Measurements from ENCODE around the gene C1orf174.

C1orf174 gene

DNA sequence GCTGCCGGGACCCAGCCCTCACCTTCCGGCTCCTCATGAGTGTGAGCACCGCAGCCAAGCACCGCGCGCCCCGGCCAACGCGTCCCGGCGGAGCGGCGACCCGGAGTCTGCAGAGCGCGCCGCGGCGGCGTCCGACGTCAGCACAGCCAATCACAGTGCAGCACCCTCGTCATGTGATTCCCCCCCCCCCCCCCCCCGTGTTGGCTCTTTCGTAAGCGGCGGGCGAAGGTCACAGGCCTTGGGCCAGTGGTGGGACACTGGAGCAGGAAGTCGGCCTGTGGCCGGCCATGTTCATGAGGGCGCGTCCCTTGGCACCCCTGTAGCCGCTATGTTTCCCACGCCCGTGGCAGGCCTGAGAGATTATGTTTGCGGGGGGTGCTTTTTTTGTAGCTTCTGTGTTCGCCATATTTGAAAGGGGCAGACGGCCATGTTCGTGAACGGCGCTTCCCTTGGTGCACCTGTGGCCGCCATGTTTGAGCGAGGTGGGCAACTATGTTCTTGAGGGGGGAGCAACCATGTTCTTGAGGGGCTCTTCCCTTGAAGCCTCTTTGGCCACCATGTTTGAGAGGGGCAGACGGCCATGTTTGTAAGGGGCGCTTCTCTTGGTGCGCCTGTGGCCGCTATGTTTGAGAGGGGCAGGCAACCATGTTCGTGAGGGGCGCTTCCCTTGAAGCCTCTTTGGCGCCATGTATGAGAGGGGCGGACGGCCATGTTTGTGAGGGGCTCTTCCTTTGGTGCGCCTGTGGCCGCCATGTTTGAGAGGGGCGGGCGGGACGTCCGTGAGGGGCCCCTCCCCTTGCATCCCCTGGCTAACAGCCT, at the start of gene C1orf174:
Gene C1orf174 (minus strand): TSS at position 123 of the 819 bp plus-strand sequence. CDS start 86 bp downstream, at position 37.
- peak; percentile 98 for DNase-seq

DNA sequence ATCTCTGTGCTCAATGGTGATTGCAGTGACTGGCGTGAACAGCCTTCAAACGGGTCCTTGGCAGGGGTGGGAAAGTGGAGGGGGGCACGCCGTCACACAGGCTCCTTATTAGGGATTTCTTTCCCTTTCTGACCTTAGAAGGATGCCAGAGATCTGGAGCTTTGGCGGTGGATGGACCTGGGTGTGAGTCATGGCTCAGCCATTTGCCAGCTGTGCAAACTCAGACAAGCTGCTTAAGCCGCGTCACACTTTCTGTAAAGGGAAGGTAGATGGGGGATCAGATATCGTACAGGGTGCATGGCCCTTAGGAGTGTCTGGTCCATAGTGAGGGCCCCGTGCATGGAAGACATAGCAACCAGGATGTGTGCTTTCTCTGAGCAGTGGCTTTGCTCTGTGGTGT, 48.3 kb upstream of the C1orf174 start:
- DNase-seq, result no peak

DNA sequence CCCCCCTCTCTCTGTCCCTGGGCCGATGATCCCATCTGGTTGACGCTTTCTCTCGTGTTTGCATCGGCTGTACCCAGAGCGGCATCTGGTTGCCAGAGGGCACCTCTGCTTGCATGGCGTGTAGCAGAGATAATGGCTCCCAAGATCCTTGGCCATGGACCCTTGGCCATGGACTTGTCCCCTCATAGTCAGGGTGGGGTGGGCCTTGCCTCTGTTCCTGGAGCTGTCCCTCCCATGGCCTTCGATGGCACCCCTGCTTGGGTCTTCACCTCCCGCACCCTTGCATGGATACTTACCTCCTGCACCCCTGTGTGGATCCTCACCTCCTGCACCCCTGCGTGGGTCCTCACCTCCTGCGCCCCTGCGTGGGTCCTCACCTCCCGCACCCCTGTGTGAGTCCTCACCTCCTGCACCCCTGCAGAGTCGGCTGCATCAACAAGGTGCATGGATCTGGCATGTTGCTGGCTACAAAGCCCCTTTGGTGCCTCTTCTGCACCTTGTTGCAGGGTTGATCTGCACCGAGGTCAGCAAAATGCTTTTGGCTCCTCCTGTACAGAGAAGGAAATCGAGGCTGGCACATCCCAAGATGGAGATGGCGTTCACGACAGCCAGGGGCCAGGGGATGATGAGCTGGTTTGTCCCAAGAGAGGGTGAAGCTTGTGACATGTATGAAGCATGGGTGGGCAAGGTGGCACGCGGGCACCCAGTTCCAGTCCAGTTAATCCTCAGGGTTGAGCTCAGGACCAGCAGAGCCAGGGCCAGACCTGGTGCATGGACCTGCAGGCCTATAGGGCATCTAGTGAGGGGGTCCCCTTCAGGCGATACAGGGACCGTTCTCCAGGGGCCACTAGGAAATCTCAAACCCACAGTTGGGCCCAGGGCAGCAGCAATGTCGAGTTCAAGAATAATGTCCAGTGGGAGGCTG, 46.1 kb upstream of the C1orf174 start:
- DNase-seq, result no peak

DNA sequence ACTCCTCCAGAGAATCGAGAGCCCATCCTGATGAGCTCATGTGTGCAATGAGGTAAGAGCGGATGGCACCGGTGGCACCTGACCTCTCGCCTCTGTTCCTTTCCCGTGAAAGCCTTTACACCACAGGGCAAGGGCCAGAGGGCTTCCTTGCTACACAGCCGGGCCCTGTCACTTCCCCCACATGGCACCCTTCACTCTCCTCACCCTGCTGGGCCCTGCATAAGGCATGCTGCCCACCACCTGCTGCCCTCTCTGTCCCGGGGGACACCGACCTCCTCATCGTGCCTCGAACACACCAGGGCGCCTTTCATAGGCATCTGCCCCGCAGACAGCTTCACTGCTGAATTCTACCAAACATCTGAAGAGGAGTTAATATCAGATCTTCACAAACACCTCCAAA, 45.1 kb upstream of the C1orf174 start:
- DNase-seq, result no peak

DNA sequence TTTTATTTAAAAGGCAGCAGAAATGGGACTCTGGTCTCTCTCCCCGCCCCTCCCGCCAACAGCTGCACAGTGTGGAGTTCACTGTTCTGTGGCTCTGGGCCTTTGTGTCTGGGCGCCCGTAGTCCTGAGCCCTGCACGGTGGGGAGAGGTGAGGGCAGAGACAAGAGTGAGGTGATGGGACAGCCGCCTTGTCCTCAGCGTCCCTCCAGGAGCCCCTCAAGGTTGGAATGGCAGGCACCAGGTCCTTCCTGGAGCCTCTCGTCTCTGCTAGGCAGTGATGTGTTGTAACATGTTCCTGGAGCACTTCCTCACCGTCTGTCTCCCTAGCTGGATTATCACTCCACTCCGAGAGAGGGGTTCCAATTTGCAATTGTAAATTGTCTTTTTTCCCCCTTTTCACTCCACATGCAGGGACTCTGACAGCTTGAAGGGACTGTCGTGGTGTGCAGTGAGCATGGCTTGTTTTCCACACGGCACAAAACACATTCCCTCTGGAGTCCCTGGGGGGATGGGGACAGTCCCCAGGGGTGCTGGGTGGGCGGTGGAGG, 44.6 kb upstream of the C1orf174 start:
- no peak for DNase-seq

DNA sequence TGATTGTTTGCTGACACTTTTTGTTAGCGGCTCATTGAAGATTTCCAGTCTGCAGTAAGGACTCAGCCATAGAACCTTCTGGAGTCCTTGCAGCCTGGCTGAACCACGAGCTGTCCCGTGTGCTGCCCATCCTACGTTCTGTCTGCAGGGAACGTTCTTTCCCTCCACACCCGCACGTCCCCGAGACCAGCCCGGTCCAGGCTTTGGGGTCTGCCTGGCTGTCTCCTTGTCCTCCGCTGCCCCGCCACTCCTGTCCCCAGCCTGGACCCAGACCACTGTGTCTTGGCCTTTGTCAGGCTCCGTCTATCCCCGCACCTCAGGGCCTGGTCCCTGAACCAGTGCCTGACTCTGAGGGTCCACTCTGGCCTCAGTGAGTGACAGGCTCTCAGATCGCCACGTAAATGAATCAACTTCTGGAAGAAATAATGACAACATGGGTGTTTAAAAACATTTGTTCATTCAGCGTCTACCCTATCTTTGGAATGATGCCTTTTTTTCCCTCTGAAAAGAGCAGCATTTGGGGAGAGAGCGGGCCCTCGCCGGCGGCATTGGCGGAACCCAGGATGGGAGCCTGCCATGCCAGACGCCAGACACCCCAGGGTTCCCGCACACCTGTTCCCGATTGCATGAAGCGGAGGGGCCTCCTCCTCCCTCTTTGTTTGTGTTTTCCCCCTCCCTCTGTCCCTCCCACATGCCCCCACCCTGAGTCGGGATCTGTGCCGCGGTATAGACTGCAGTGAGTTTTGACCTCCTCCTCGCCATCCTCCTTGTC, 43.9 kb upstream of the C1orf174 start:
- no peak for DNase-seq

DNA sequence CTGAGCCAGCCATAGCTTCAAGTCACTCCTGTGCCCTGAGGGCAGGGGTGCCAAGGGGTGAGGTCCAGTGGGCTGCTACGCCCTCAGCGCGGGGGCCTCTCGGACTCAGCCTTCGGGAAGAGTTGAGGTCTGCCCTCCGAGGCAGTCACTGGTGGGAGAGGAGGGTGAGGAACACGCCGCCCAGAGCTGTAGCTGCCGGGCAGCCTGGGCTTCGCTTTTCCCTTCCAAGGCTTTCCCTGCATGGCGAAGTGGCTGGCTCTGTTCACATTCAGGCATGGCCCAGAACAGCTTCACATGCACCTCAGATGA, 43.0 kb upstream of the C1orf174 start:
- DNase-seq, result no peak

DNA sequence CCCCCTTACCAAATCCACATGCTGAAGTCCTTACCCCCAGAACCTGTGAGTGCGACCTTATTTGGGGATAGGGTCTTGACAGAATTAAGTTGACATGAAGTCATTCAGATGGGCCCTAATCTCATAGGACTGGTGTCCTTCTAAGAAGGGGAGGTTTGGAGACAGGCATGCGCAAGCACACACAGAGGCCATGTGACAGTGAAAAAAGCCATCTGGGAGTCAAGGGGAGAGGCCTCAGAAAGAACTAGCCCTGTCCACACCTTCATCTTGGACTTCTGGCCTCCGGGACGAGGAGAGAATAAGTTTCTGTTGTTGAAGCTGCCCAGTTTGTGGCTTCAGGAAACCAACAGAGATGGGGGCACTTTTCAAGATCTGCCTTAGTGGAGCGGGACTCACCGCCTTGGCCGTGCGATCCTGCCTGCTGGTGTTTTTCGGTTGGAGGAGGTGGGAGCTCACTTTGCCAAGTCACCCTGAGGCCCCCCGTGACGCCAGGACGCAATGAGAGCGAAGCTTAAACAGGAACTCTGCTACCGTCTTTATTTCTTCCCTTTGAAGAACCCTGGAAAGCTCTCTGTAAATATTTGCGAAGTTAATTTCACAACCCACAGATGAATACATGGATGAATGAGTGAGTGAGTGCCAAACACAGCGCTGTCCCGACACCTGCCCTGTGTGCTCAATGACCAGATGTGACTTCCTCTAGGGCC, 42.5 kb upstream of the C1orf174 start:
- no peak for DNase-seq

DNA sequence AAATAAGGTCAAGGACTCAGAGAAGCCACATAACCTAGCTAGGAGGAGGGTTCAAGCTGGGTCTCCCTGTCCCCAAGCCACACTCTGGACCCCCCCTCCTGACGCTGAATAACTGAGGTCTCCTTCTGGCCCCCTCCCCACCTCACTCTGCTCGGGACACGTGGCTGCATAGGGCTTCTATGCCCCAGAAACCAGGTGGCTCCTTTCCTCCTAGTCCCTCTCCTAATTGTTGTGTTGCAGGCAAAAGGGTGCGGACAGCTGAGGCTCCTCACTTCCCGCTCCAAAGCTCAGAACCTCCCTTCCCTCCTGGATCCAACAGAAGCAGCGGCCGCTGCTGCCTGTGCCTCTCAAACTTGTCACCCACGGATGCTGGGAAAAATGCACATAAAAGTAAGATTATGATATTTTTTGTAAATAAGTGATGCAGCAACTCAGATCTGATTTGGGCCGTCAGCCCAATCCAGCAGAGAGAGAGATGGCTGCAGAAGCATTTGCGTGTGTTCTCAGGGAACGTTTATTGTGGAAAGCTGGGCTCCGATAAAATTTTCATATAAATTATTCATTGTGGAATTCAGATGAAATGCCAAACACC, 40.8 kb upstream of the C1orf174 start:
- DNase-seq, result no peak

DNA sequence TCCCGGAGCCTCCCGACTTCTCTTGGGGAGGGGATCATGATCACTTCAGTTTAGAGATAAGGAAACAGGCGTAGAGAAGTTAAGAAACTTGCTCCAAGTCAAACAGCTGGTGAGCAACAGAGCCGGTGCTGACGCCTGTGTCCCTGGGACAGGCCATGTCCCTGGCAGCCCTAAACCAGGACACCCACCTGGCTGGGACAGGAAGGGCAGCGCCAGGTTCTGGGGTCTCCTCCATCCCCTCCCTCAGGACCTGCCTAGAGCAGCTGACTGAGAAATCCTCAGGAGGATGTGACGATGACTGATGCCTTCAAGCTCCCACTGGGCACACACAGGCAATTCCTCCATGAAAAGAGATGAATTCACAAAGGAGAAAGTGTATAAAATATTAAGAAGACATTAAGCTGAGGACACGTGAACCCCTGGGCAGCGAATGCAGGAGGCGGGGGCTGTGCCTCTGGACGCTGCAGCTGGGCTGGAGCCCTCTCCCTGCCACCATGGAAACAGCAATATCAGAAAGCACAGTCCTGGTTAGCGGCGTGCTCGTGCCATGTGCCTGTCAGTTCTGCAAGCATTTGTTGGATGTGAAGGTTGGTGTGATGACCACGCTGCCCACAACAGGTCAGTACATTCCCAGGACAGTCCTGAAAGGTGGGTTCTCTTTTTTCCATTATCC, 40.1 kb upstream of the C1orf174 start:
- DNase-seq, result no peak

DNA sequence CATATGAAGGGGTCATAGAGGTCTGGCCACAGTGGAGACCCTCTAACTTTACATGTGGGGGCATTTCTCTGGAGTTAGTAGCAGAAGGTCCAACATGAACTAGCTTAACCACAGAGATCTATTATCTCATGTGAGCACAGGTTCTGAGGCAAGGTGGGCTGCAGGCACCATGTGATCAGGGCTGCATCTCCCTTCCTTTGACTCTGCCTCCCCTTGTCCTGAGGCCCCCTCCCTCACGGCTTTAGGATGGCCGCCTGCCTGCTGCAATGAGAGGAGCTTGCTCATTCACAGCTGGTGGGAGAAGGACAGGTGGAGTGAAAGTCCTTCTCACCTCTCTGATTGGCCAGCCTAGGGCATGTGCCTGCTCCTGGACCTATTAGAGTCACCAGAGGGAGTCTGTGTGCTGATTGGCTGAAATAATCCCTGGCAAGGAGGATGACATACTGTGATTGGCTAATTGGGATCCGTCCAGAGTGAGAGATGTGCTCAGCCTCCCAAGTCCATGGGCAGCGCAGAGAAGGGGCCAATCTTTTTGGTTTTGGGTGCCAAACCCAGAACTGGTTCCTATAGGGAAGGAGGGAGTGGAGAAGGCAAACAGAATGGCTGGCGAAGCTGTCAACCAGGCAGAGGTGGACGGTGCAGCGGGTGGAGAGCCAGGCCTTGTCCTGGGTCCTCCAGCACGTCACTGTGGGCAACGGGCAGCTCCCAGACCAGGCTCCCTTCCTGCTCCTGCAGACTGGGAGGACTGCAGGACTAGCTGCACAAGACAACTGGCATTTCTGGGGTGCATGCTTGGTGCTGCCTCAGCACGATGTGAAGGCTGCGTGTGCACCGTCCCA, 39.4 kb upstream of the C1orf174 start:
- no peak for DNase-seq

DNA sequence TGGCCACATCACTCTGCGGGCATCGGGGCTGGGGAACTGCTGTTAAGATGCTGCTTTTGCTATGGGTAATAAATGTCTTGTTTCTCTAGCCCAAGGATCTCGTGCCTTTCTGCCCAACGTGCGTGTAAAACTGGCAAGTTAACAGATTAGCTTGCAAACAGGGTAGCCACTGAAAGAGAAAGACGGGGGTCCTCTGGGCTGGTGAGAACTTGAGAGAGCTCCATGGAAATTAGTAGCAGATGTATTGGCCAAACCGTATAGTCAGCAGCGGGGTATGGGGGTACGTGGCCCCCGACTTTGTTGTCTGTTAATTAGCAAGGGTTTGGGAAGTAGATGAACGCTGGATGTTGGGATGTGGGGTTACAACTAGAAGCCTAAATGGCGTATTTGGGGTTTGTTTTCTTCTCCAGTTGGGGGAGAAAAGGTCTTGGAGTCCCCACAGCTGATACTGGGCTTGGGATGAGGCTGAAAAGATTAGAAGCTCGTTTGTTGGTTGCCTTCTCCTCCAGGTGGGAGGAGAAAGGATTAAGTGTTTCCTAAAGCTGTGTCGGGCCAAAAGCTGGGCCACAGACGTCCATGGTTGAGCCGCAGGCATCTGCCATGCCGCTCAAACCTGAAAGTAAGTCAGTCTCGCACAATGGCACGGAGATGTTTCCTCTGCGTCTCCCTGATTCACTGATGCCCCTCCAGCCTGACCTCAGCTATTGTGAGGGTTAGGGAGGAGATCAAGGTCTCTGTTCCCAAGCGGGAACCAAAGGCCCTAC, 32.3 kb upstream of the C1orf174 start:
- DNase-seq, result no peak

DNA sequence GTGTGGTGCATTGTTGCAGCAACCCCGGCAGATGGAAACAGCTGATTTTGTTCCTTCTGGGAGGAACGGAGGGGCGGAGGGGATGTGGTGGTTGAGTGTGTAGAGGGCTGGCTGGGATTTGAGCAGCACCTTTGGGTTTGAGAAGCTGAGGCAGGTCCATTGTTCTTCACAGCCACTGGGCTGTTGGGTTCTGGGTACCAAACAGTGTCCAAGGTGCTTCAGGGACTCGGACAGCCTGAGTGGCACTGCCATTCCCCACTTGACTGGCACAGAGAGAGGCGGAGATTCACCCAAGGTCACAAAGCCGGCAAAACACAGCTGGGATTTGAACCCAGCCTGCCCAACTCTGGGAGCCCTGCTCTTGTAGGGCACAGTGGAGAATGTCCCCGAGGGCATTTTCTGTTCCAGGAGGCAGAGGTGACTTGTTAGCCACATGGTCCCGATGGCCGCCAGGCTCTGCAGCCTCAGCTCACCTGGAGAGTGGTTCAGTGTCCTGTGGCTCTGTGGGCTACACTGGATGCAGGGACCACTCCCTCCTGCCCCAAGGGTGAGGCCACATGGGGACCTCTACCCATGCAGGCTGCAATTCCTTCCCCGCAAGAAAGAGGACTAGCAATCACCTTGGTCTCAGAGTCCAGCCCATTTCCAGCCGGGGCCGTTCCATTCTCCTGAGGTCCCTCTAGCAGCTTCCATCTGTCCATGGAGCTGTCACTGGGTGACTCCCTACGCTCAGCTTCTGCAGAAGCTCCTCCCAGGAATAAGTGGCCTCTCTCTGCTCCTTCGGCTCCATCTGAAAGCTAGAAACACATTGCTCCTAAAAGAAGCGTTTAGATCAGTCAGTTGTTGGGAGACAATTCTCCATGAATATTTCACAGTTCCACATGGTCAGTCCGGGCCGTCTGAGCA, 31.2 kb upstream of the C1orf174 start:
- no peak for DNase-seq

DNA sequence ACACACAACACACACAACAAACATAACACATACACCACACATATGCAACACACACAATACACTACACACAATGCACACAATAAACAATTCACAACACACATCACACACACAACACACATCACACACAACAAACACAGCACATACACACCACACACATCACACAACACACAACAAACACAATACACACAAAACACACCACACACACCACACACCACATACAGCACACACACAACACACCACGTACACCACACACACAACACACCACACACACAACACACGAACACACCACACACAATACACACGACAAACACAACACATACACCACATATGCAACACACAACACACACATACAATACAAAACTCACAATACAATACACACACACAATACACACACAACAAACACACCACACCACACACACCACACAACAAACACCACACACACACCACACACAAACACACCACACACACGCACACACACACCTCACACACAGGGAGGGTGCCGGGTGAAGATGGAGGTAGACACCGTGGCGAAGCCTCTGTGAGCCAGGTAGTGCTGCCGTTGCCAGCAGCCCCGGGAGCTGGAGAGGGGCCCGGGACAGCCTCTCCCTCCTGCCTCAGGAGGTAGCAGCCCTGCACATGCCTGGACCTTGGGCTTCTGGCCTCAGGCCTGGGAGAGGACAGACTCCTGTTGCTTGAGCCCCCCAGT, 30.4 kb upstream of the C1orf174 start:
- no peak for DNase-seq

DNA sequence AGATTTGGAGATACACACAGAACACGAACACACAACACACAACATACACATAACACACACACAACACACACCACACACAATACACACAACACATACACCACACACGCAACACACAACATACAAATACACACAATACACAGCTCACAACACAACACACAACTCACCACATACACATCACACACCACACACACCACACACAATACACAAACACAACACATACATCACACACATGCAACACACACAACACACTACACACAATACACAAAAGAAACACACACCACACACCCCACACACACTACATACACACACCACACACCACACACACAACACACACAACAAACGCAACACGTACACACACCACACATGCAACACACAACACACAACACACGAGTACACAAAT, 29.1 kb upstream of the C1orf174 start:
- no peak for DNase-seq

DNA sequence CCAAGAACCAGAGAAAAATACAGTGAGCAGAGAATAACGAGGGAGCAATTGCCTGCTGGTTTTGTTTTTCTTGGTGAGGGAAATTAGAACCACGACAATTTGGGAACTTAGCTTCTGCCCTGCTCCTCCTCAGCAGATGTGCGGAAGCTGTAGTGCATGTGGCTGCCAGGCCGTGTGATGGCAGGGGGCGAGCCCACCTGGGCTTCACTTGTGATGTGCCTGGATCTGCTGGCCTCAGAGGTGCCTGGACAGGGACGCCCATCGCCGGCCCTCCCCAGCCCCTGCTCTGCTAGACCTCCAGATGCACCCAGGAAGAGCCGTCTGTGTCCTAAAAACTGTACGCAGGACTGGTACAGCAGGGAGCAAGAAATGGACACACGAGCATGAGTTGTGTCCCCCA, 28.5 kb upstream of the C1orf174 start:
- no peak for DNase-seq

DNA sequence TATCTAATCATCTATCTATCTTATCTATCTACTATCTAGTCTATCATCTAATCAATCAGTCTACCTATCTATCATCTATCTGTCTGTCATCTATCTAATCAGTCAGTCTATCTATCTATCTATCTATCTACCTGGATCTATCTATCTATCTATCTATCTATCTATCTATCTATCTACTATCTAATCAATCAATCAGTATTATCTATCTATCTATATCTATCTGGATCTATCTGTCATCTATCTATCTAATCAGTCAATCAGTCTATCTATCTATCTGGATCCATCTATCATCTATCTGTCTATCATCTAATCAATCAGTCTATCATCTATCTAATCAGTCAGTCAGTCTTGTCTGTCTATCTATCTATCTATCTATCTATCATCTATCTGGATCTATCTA, 26.9 kb upstream of the C1orf174 start:
- no peak for DNase-seq

DNA sequence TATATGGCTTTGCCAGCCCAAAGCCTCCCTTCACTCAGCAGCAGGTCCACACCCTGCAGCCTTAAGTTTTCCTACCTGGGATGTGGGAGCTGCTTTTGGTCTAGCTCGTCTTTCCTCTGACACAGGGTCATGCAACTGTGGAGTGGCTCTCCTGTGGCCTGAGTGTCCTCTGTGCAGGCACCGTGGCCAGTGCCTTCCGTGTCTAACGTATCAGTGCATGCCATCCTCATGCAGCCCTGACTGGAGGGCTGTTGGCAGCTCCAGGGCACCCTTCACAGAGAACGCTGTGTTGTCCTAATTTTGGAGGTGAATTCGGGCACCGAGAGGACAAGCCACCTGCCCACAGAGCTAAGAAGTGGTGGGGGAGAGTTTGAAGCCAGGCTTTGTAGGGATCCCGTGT, 25.7 kb upstream of the C1orf174 start:
- DNase-seq, result no peak

Measured in EL (cell line).